HG02943 (cell line): ENCODE measurements around the gene KIF21B.

Source experiments
- ATAC-seq: cut with Tn5 transposase; IDR thresholded peaks from one replicate; pipeline ENCODE4 v1.9.1; 2021; ENCODE audit warnings: mild to moderate bottlenecking, low read depth, moderate library complexity; ENCODE audit not compliant: unreplicated experiment

The KIF21B gene, protein sequence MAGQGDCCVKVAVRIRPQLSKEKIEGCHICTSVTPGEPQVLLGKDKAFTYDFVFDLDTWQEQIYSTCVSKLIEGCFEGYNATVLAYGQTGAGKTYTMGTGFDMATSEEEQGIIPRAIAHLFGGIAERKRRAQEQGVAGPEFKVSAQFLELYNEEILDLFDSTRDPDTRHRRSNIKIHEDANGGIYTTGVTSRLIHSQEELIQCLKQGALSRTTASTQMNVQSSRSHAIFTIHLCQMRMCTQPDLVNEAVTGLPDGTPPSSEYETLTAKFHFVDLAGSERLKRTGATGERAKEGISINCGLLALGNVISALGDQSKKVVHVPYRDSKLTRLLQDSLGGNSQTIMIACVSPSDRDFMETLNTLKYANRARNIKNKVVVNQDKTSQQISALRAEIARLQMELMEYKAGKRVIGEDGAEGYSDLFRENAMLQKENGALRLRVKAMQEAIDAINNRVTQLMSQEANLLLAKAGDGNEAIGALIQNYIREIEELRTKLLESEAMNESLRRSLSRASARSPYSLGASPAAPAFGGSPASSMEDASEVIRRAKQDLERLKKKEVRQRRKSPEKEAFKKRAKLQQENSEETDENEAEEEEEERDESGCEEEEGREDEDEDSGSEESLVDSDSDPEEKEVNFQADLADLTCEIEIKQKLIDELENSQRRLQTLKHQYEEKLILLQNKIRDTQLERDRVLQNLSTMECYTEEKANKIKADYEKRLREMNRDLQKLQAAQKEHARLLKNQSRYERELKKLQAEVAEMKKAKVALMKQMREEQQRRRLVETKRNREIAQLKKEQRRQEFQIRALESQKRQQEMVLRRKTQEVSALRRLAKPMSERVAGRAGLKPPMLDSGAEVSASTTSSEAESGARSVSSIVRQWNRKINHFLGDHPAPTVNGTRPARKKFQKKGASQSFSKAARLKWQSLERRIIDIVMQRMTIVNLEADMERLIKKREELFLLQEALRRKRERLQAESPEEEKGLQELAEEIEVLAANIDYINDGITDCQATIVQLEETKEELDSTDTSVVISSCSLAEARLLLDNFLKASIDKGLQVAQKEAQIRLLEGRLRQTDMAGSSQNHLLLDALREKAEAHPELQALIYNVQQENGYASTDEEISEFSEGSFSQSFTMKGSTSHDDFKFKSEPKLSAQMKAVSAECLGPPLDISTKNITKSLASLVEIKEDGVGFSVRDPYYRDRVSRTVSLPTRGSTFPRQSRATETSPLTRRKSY (N-terminal part only)

DNA sequence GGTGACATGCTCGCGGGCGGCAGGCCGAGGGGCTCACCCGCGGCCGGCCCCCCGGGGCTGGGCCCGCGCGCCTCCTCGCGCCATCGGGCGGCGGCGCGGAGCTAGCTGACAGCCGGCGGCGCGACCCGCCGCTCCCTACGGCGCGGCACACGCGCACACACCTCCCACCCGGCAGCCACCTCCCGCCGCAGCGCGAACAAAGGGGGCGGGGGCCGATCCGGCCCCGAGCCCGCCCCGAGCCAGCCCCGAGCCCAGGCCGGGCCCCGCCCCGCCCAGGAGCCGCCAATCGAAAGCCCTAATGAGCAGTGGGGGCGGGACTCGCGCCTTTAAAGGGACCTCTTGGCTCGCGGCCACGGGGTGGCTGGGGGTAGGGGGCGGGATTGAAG, at the start of gene KIF21B:
KIF21B (minus strand) TSS at position 198 of the 386 bp plus-strand sequence. CDS start 331 bp downstream, outside the sequence.
- ATAC-seq = peak; percentile 53

DNA sequence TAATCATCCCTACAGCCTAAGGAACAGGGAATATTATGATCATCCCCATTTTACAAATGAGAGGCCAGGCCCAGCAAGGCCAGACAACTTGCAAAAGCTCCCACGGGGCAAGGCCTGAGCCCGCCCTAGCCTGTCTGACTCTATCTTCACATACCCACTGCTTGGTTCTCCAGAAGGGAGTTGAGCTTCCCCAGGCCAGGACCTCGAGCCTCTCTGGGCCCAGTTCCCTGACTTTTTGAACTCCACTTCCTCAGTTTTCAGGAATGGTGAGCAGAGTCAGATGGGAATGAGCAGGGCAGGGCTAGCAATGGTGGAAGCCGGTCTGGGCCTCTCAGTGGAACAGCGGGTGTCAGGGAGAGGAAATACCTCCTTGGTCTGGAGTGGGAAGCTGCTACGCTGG, 49.4 kb upstream of the KIF21B start:
- no peak for ATAC-seq

GRCh38 chr1:201072149-201072548, 48.6 kb upstream of the KIF21B start:
- ATAC-seq = no peak

DNA sequence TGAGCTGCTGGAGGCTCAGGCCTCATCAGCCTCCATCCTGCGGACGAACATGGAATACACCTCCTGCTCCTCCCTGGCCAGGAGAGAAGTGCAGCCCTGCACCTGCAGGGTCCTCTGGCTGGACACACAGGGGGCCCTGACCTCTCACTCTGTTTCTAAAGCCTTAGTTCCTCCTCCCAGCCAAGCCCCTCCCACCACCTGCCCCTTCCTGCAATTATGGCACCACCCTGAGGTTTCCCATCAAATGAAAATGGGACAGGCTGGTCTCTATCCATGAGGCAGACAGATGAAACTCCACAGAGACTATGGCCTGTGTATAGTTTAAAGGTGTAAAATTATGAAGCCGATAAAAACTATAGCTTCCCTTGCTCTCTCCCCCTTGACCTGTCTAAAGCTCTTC, 46.1 kb upstream of the KIF21B start:
- ATAC-seq = no peak

DNA sequence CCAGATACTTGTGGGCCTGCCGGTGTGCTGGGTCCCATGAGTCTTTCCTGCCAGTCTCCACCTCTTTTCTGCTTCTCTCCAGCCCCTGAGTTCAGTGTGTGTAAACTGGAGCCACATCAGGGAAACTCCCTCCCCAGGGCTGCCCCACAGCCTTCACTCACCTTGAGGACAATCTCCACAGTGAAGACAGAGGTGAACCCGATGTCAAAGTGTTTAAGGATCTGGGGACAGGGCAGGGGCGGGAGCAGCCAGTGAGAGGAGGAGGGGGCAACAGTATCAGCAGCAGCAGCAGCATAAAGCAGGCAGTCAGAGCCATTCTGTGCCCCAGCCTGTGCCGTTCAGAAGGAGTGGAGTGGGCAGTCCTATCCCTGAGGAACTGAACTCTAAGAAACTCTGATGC, 45.5 kb upstream of the KIF21B start:
- ATAC-seq = no peak

- no peak for ATAC-seq
Observed at GRCh38 chr1:201066986-201067385, 43.5 kb upstream of the KIF21B start.

DNA sequence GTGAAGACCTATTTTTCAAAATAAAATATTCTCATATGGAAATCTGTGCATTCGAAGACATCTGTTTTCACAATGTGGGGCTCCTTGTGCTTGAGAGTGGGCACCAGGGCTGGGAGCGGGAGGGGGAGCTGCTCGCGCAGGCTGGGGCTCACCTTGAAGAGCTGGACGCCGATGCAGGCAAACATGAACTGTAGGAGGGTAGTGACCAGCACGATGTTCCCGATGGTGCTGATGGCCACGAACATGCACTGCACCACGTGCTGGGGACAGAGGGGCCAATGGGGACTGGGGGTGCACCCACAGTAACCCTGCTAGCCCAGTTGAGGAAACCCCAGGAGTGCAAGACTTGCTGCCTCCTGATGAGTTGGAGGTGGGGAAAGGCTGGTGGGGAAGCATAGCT, 42.2 kb upstream of the KIF21B start:
- no peak for ATAC-seq

DNA sequence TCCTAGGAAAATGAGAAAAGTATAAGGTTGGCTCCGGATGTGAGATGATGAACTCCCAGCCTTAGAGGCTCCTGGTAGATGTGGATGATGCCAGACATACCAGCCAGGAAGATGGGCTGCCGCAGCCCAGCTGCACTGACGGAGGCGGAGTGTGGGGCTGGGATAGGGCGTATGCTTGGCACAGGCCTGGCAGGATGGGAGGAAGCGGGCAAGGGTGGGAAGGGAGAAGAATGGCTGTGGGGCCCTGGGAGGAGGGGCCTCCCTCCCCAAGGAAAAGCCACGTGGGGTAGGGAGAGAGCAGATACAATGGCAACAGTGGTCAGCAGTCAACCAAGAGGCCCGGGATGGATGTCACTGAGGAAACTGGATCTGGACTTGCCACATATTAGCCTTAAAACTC, 41.3 kb upstream of the KIF21B start:
- no peak for ATAC-seq

DNA sequence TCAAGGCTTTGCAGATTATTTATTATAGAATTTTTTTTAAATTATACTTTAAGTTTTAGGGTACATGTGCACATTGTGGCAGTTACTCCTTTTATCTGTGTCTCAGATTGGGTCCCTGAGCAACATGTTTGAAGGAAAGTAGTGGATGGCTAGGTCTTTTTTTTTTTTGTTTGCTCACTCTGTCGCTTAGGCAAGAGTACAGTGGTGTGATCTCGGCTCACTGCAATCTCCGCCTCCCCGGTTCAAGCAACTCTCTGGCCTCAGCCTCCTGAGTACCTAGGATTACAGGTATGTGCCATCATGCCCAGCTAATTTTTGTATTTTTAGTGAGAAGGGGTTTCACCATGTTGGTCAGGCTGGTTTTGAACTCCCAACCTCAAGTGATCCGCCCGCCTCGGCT, 39.6 kb upstream of the KIF21B start:
- no peak for ATAC-seq

- ATAC-seq = no peak
Observed at GRCh38 chr1:201062511-201063091, 39.1 kb upstream of the KIF21B start.

GRCh38 chr1:201061886-201062285, 38.4 kb upstream of the KIF21B start:
- ATAC-seq = no peak

DNA sequence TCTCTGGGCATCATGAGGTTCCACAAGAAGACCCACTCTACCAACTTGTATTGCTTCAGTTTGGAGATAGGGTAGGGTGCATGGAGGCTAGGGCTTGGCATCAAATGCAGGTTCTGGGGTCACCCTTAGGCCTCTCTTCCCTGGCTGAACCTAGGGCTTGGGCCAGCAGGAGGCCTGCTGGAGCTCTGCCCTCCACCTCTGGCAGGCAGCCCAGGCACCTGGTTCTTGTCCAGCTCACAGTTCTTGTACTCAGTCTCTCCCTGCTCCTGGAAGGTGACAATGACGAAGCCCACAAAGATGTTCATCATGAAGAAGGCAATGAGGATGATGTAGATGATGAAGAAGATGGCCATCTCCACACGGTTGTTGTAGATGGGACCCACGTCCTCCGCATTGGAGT, 37.5 kb upstream of the KIF21B start:
- no peak for ATAC-seq

DNA sequence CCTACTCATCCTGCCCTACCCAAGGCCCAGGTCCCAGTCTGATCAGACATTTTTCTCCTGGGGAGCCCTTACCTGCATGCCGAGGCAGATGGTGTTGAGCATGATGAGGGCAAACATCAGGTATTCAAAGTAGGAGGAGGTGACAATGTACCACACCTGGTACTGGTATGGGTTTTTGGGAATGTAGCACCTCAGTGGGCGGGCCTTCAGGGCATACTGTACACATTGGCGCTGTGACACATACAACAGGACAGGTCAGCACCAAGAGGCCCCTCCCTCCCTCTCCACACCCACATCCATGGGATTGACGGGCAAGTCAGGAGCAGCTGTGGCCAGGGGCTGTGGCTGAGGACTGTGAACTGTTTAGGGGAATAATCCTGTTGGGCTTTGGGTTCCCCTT, 37.1 kb upstream of the KIF21B start:
- no peak for ATAC-seq

DNA sequence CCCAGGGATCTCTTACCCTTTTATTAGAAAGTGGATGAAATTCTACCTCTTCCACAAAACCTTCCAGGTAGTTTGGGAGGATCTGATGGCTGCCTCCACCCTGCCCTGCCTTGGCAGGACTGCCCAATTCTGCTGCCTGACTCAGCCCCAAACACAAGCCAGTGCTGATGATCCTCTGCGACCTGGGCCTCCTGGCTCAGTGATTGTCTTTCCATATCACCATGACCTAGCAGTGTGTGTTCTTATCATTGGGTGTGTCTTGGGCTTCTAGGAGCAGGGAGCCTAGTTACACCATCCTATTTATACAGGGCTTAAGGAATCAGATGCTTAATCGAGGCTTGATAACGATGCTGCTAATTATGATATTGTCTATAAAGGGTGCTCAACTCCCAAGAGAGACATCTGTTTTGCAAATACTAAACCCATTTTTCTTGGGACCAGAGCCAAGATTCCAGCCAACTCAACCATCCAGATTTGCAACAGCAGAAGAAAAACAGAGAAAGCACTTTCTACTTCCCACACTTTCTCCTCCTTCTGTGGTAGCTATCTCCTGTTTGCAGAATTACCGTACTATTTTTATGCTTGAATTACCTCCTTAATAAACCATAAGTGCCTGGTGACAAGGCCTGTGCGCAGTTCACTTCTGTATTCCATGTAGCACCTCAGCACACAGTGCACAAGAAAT, 36.5 kb upstream of the KIF21B start:
- ATAC-seq = no peak

DNA sequence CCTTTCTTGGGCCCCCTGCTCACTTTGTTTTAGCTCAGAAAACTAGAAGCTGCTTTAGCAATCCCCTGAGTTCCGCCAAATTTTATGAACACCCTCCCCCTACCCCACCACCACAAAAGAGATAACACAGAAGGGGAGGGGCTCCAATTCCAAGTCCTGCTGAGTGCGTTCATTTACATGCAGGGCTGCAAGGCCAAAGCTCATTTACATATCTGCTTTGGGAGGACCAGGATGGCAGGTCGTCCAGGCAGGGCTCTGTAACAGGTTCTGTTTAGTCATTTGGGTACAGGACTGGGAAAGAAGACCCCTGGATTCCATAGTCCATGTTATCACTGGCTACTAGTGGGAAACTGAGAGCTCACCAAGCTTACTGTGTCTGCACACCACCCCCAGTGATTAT, 35.9 kb upstream of the KIF21B start:
- ATAC-seq = no peak

DNA sequence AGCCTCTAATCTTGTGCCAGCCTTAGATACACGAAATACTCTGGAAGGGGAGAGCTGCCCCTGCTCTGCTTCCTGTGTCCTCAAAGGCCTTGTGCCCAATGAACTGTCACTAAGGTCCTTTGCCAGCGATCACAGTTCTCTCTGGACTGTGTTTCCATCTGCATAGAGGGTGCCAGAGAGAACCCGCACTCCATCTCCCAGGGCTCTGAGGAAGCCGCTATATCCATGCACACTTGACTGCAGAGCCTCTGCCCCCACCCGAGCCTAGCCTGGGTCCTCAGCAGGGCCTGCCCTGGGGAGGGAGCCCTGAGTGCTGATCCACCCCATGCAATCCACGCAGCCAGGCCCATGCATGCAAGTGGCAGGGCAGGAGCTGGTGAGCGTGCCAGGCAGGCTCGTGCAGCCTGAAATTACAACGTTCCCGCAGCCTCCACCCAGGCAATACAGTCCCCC, 30.6 kb upstream of the KIF21B start:
- no peak for ATAC-seq

DNA sequence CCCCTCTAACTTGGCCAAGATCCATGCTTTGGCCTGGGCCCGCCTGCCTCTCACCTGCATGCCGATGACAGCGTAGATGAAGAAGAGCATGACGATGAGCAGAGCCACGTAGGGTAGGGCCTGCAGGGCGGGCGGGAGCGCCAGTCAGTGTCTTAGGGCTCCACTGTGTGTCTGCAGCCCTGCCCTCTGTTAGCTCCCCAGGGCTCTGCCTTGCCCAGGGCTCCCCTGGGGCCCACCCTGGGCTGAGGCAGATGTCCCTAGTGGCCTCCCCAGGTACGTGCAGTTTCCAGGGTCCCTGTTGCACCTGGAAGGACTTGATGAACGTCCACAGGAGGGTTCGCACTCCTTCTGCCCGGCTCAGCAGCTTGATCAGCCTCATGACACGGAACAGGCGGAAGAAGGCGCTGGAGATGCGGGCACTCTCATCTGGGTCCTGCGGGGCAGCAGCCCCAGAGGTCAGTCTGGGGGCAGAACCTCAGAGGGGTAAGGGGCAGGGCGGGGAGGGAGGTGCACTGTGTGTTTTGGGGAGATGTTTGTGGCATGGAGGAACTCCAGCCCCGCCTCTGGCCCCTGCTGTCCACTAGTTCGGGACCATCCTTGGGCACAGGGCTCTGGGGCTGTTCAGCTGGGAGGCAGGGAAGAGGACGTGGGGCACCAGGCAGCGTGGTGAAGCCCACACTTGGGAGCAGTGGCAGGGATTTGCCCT, 29.8 kb upstream of the KIF21B start:
- no peak for ATAC-seq

- no peak for ATAC-seq
Observed at GRCh38 chr1:201051399-201051798, 27.9 kb upstream of the KIF21B start.

- no peak for ATAC-seq
Observed at GRCh38 chr1:201050515-201051277, 27.2 kb upstream of the KIF21B start.
